NCI-H146 treated with DMSO at 0.1 percent for 48 hours (cell line): Measurements from ENCODE around the gene SLC23A2.

ENCODE experiments used
- DNase-seq: peaks from one replicate; lab custom pipeline; 2025; ENCODE audit not compliant: unreplicated experiment; lab: John Stamatoyannopoulos, UW

Gene SLC23A2

GRCh38 chr20:4967752-4968477, 33.4 kb downstream of the SLC23A2 start:
- DNase-seq: no peak

GRCh38 chr20:4966826-4967751, 34.2 kb downstream of the SLC23A2 start:
- DNase-seq: peak; percentile 42

GRCh38 chr20:4962241-4962855, 39.0 kb downstream of the SLC23A2 start:
- no peak for DNase-seq

- no peak for DNase-seq
These were observed 39.6 kb downstream of the SLC23A2 start for GRCh38 chr20:4961746-4962145.

- no peak for DNase-seq
These were observed 41.7 kb downstream of the SLC23A2 start for GRCh38 chr20:4959592-4959991.

GRCh38 chr20:4957939-4958362, 43.4 kb downstream of the SLC23A2 start:
- no peak for DNase-seq

GRCh38 chr20:4957187-4957586, 44.1 kb downstream of the SLC23A2 start:
- no peak for DNase-seq

- DNase-seq: peak; percentile 55
These were observed 45.0 kb downstream of the SLC23A2 start for GRCh38 chr20:4956200-4956810.

GRCh38 chr20:4953881-4954280, 47.4 kb downstream of the SLC23A2 start:
- no peak for DNase-seq

GRCh38 chr20:4952229-4952628, 49.1 kb downstream of the SLC23A2 start:
- no peak for DNase-seq

- DNase-seq: no peak
These were observed 50.0 kb downstream of the SLC23A2 start for GRCh38 chr20:4951299-4951698.

- DNase-seq: no peak
These were observed 50.5 kb downstream of the SLC23A2 start for GRCh38 chr20:4950841-4951240.

- DNase-seq: no peak
These were observed 50.9 kb downstream of the SLC23A2 start for GRCh38 chr20:4950437-4950836.

GRCh38 chr20:4949833-4950178, 51.5 kb downstream of the SLC23A2 start:
- DNase-seq: no peak

- DNase-seq: no peak
These were observed 53.3 kb downstream of the SLC23A2 start for GRCh38 chr20:4947817-4948559.

GRCh38 chr20:4946986-4947385, 54.3 kb downstream of the SLC23A2 start:
- DNase-seq: no peak

- DNase-seq: no peak
These were observed 54.7 kb downstream of the SLC23A2 start for GRCh38 chr20:4946585-4946984.

GRCh38 chr20:4944518-4945313, 56.6 kb downstream of the SLC23A2 start:
- DNase-seq: no peak

- DNase-seq: no peak
These were observed 59.0 kb downstream of the SLC23A2 start for GRCh38 chr20:4942331-4942730.
